Neural cell (in vitro differentiated cells): ENCODE measurements around the gene GNAQ. TPM values are rescaled to one million over a fixed set of nuclear protein-coding genes. Genes with fewer than 3 reads are reported as not detected.

Source experiments
- H2AFZ ChIP-seq: fragments of 200-600, 300-800 bp; sonication (generic), shearing (Covaris generic); 2 replicates; pipeline ENCODE4 v1.6.0; 2014; ENCODE audit warnings: low read depth, mild to moderate bottlenecking, antibody characterized with exemption, low read length, moderate library complexity
- H3F3A ChIP-seq: fragments of 200-600 bp; shearing (Covaris generic); 2 replicates; pipeline ENCODE4 v1.6.1; 2016; ENCODE audit warnings: mild to moderate bottlenecking, moderate library complexity, mixed read lengths, antibody characterized with exemption, low read length; ENCODE audit not compliant: insufficient read depth, poor library complexity, severe bottlenecking
- H3K27ac ChIP-seq: fragments of 200-600, 300-800 bp; sonication (generic), shearing (Covaris generic); 2 replicates; pipeline ENCODE4 v1.5.1; 2014; ENCODE audit warnings: mild to moderate bottlenecking, low read length, moderate library complexity
- H3K27me3 ChIP-seq: fragments of 300-800, 200-600 bp; sonication (generic), shearing (Covaris generic); 2 replicates; pipeline ENCODE4 v1.6.0; 2014; ENCODE audit warnings: mild to moderate bottlenecking, low read depth, low read length, moderate library complexity; ENCODE audit not compliant: insufficient read depth
- H3K36me3 ChIP-seq: fragments of 300-800, 200-600 bp; sonication (generic), shearing (Covaris generic); 2 replicates; pipeline ENCODE4 v1.5.1; 2014; ENCODE audit warnings: mild to moderate bottlenecking, antibody characterized with exemption, low read length, moderate library complexity; ENCODE audit not compliant: insufficient read depth
- H3K4me2 ChIP-seq: fragments of 300-800, 200-600 bp; sonication (generic), shearing (Covaris generic); 2 replicates; pipeline ENCODE4 v1.6.0; 2014; ENCODE audit warnings: mild to moderate bottlenecking, low read length
- H3K4me3 ChIP-seq: fragments of 300-800, 200-600 bp; sonication (generic), shearing (Covaris generic); 2 replicates; pipeline ENCODE4 v1.5.1; 2014; ENCODE audit warnings: mild to moderate bottlenecking, low read length, moderate library complexity
- H3K79me2 ChIP-seq: fragments of 200-600 bp; shearing (Covaris generic); replicated peaks from 2 replicates; pipeline ENCODE4 v1.6.0; 2014; ENCODE audit warnings: mild to moderate bottlenecking, low read length, moderate library complexity; ENCODE audit not compliant: insufficient read depth
- H3K9ac ChIP-seq: fragments of 300-800, 200-600 bp; sonication (generic), shearing (Covaris generic); 2 replicates; pipeline ENCODE4 v1.6.1; 2016; ENCODE audit warnings: mild to moderate bottlenecking, low read length, mixed read lengths
- H3K9me2 ChIP-seq: fragments of 200-600 bp; shearing (Covaris generic); 2 replicates; pipeline ENCODE4 v1.6.1; 2016; ENCODE audit warnings: mild to moderate bottlenecking, low read length, mixed read lengths; ENCODE audit not compliant: insufficient read depth
- H3K9me3 ChIP-seq: fragments of 200-600, 300-800 bp; sonication (generic), shearing (Covaris generic); 2 replicates; pipeline ENCODE4 v1.6.1; 2016; ENCODE audit warnings: mild to moderate bottlenecking, mixed run types, low read length, moderate library complexity, mixed read lengths
- H4K20me1 ChIP-seq: fragments of 200-600 bp; shearing (Covaris generic); 2 replicates; pipeline ENCODE4 v1.6.1; 2016; ENCODE audit warnings: mild to moderate bottlenecking, mixed run types; ENCODE audit not compliant: insufficient read depth
- CTCF ChIP-seq: fragments of 450-650 bp; IDR thresholded peaks from 2 replicates; pipeline ENCODE4 v1.5.1; 2014; ENCODE audit warnings: antibody characterized with exemption, mild to moderate bottlenecking, moderate library complexity; ENCODE audit not compliant: poor library complexity, severe bottlenecking
- EP300 ChIP-seq: fragments of 450-650 bp; conservative IDR thresholded peaks from 2 replicates; pipeline ENCODE4 v1.6.1; 2014; ENCODE audit warnings: antibody characterized with exemption, mild to moderate bottlenecking, moderate library complexity; ENCODE audit not compliant: poor library complexity, severe bottlenecking
- EZH2 ChIP-seq: fragments of 200-600, 300-800 bp; shearing (Covaris generic), sonication (generic); IDR thresholded peaks from 2 replicates; pipeline ENCODE4 v1.6.1; 2014; ENCODE audit warnings: antibody characterized with exemption, low read length, borderline replicate concordance, mild to moderate bottlenecking; ENCODE audit not compliant: insufficient read depth, poor library complexity, severe bottlenecking
- MXI1 ChIP-seq: fragments of 450-650 bp; conservative IDR thresholded peaks from 2 replicates; pipeline ENCODE4 v1.6.1; 2014; ENCODE audit warnings: antibody characterized with exemption, mild to moderate bottlenecking; ENCODE audit not compliant: poor library complexity, severe bottlenecking
- POLR2AphosphoS5 ChIP-seq: IDR thresholded peaks from 2 replicates; pipeline ENCODE4 v1.6.1; 2012
- RAD21 ChIP-seq: fragments of 450-650 bp; conservative IDR thresholded peaks from 2 replicates; pipeline ENCODE4 v1.6.1; 2014; ENCODE audit warnings: antibody characterized with exemption, mild to moderate bottlenecking, moderate library complexity
- REST ChIP-seq: IDR thresholded peaks from 2 replicates; pipeline ENCODE4 v1.6.1; 2012; ENCODE audit warnings: borderline replicate concordance
- SMC3 ChIP-seq: fragments of 450-650 bp; conservative IDR thresholded peaks from 2 replicates; pipeline ENCODE4 v1.6.1; 2014; ENCODE audit warnings: antibody characterized with exemption, mild to moderate bottlenecking, moderate library complexity; ENCODE audit not compliant: poor library complexity
- TAF1 ChIP-seq: IDR thresholded peaks from 2 replicates; pipeline ENCODE4 v1.6.1; 2012; ENCODE audit warnings: low read depth
- polyA plus RNA-seq: library from polyadenylated mRNA; depleted of rRNA; stranded (reverse); fragments of >200 nt; gene quantifications from 2 replicates; pipeline ENCODE4 v1.2.3, GENCODE V29; 2014

The GNAQ gene
- polyA plus RNA-seq, 1 donor from 2014 or later = 86.7 TPM

- no peaks in the 10 kb centered on the region for H3K36me3 ChIP-seq
- no peaks in the 10 kb centered on the region for H3K9me3 ChIP-seq
- no peak overlapping the region for H2AFZ ChIP-seq
- peaks cover 8% of the 10 kb centered on the region for H3K79me2 ChIP-seq
- no peaks in the 10 kb centered on the region for H3K27me3 ChIP-seq
- H3K4me3 ChIP-seq = no peak overlapping the region
- H3K27ac ChIP-seq = no peak overlapping the region
- H3K9me2 ChIP-seq = no peaks in the 10 kb centered on the region
- H3K9ac ChIP-seq = no peak overlapping the region
- no peak for TF ChIP-seq RAD21
- TF ChIP-seq CTCF = no peak
- no peak for TF ChIP-seq EZH2
- TF ChIP-seq POLR2AphosphoS5 = no peak
- no peak for TF ChIP-seq EP300
- TF ChIP-seq SMC3 = no peak
- TF ChIP-seq MXI1 = no peak
- no peak for TF ChIP-seq REST
- no peak for TF ChIP-seq TAF1
- no peaks in the 10 kb centered on the region for H4K20me1 ChIP-seq
- no peaks in the 10 kb centered on the region for H3F3A ChIP-seq
- no peak overlapping the region for H3K4me2 ChIP-seq
These were observed 224.3 kb downstream of the GNAQ start for GRCh38 chr9:77807281-77807683.

GRCh38 chr9:77806741-77807140 is 224.9 kb downstream of the GNAQ start:
- no peak overlapping the region for H2AFZ ChIP-seq
- no peaks in the 10 kb centered on the region for H3K9me2 ChIP-seq
- no peak overlapping the region for H3K4me2 ChIP-seq
- no peak for TF ChIP-seq REST
- TF ChIP-seq CTCF = no peak
- TF ChIP-seq POLR2AphosphoS5 = no peak
- no peak for TF ChIP-seq TAF1
- no peak for TF ChIP-seq SMC3
- TF ChIP-seq MXI1 = no peak
- no peak for TF ChIP-seq EP300
- TF ChIP-seq EZH2 = no peak
- TF ChIP-seq RAD21 = no peak
- H3K4me3 ChIP-seq = no peak overlapping the region
- no peaks in the 10 kb centered on the region for H3K9me3 ChIP-seq
- no peaks in the 10 kb centered on the region for H4K20me1 ChIP-seq
- no peak overlapping the region for H3K27ac ChIP-seq
- H3F3A ChIP-seq = no peaks in the 10 kb centered on the region
- no peaks in the 10 kb centered on the region for H3K36me3 ChIP-seq
- H3K27me3 ChIP-seq = no peaks in the 10 kb centered on the region
- H3K79me2 ChIP-seq = peaks cover 8% of the 10 kb centered on the region
- no peak overlapping the region for H3K9ac ChIP-seq
